Measurements from ENCODE around the gene SYT6.
A peak's percentile ranks its signal among the peaks of the same experiment; 100 is the strongest.

Gene SYT6, protein sequence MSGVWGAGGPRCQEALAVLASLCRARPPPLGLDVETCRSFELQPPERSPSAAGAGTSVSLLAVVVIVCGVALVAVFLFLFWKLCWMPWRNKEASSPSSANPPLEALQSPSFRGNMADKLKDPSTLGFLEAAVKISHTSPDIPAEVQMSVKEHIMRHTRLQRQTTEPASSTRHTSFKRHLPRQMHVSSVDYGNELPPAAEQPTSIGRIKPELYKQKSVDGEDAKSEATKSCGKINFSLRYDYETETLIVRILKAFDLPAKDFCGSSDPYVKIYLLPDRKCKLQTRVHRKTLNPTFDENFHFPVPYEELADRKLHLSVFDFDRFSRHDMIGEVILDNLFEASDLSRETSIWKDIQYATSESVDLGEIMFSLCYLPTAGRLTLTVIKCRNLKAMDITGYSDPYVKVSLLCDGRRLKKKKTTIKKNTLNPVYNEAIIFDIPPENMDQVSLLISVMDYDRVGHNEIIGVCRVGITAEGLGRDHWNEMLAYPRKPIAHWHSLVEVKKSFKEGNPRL

DNA sequence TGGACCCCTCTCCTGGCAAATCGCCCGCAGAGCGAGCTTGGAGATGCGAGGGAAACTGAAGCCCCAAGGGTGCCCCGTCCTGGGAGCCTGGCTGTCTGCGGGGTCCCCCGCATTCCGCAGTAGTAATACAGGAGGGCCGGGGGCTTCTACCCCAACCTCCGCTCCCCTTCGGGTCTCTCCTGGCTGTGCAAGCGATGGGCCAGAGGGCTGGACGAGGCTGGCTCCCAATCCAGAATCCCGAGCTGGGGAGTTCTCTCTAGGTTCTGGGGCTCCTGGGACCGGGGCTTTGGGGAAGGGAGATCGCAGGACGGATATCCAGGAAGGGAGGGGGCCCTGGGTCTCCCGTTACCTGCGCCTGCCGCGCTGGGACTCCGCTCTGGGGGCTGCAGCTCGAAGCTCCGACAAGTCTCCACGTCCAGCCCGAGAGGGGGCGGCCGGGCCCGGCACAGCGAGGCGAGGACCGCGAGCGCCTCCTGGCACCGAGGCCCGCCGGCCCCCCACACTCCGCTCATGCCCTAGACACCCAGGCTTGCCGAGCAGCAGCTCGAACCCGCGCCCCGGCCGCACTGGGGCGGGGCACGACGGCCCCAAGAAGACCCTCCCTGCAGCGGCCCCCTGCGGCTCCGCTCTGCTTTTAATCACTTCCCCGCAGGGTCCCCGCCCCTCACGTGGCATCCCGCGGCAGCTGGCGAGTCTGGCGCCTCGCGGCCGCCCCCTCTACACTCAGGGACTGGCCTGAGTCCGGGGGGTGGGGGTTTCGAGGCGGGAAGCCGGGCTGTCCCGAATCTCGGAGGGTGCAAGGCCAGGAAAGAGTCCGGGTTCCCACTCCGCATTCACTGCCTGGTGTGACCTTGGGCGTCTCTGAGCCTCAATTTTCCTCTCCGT lies at the start of gene SYT6:
Gene SYT6 (minus strand): TSS at position 609 of the 885 bp plus-strand sequence. CDS start 97 bp downstream, at position 512.
- no peak for DNase-seq

GRCh38 chr1:114201486-114201885 lies 47.8 kb upstream of the SYT6 start:
- DNase-seq = no peak

DNA sequence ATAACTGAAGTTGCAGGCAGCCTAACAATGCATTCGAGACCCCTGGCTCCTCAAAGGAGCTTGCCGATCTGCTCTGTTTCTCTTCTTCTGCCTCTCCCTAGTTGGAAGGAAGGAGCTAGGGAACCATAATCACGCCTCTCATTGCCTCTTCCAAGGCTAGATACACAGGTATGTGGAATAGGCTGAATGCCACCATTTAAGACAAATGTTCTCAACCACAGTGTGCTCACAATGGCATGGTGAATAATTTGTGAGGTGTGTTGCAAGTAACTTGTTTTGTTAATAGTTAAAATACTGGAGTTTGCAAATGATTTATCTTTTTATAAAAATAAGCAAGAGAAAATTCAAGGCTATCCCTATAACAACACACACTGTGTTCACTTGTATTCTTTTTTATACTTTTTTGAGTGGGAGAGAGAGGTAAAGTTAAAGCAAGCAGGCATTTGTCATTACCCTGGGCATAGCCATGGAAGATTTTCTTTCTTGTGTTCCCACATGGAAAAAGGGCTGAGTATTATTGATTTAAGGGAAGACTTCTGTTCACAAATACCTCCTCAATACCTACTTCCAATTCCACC lies 45.4 kb upstream of the SYT6 start:
- no peak for DNase-seq

DNA sequence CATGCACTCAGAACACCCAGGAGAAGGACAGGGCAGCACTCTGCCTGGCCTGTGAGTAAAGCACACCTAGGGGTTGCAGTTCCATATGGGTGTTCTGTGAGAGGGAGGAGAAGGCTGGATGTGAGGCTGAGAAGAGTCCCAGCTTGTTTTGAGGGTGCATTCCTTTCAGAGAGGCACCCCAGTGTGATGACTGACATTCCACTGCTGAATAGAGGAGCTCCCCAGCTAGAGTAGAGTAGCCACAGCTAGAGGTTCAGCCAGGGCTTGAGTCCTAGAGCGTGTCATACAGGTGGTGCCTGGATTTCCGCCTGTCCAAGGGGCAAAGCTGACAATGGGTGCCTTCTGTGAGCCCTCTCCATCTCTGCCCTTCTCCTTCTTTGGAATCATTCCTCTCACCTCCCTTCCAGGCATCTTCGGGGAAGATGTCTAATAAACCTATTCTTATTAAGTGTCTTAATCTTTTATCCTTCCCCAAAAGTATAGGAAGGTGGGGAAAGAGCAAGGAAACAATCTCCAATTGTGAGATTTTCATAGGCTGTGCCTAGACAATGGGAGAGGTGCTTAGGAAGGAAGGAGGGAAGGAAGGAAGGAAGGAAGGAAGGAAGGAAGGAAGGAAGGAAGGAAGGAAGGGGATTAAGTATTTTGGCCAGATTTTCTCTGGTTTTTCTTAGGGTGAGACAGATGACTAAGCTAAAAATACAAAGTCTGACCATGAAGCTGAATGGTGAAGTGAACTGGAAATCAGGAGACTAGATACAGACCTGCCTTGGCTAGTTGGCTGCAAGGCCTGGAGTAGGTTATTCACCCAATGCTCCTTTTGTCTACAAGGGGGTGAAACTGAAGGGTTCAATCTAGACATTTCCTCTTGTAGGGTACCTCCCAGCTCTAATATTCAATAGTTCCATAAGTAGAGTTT lies 43.6 kb upstream of the SYT6 start:
- DNase-seq = no peak

DNA sequence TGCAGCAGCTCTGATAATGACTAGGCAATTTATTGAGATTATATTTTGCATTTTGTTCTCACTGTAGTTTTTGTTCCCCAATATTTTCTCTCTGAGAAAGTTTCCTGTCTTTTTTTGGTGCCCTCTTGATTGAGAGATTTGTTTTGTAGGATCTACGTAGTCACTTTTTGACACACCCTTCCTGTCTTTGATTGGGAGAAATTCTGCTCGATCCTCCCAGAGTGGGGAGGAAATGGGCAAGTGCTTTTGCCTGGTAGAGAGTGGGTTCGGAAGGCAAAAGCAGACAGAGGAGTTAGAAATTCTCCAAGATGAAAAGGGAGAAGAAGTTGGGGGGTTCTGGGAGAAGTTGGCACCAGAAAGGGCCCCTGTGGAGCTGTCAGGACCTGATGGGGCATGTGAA lies 42.1 kb upstream of the SYT6 start:
- DNase-seq = no peak

- DNase-seq = no peak
Observed at GRCh38 chr1:114192328-114192727, 38.7 kb upstream of the SYT6 start.

- no peak for DNase-seq
Observed at GRCh38 chr1:114189398-114189797, 35.7 kb upstream of the SYT6 start.

- no peak for DNase-seq
Observed at GRCh38 chr1:114181356-114181755, 27.7 kb upstream of the SYT6 start.

DNA sequence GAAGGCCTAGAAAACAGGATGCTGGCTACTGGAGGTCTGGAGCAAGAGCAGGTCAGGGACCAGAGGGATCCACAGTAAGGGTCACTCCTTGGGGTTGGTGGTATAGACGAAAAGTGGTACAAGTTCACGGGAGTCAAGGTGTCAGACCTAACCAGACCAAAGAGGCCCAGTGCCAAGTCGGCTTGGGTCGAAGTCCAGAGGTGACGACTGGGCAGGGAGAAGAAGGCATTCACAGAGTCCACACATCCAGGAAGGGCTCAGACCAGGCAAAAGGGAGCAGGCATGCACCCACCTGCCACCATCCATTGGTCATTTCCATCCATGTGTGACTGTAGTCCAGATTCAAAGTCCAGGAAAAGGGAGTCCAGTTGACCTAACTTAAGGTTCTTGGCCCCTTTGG lies 27.1 kb upstream of the SYT6 start:
- no peak for DNase-seq

DNA sequence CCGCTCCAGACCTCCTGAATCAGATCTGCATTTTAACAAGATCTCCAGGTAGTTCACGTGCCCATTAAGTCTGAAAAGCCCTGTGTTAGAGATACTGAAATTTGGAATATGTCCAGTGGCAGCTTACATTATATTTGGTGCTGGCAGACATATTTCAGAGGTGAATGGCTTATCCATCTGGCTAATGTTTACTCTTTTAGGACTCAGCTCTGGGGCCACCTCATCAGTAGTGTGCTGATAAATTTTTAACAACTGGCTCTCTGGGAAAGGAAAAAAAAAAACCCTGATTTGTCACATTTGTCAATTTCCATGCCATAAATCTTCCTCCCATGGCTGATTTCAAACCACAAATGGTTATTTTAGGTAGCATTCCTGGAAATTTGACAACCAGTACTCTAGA lies 25.3 kb upstream of the SYT6 start:
- no peak for DNase-seq

GRCh38 chr1:114177282-114177681 lies 23.6 kb upstream of the SYT6 start:
- DNase-seq = no peak

- DNase-seq = no peak
Observed at GRCh38 chr1:114176366-114176765, 22.7 kb upstream of the SYT6 start.

- no peak for DNase-seq
Observed at GRCh38 chr1:114173680-114174079, 20.0 kb upstream of the SYT6 start.

GRCh38 chr1:114169509-114169908 lies 15.8 kb upstream of the SYT6 start:
- DNase-seq = no peak

DNA sequence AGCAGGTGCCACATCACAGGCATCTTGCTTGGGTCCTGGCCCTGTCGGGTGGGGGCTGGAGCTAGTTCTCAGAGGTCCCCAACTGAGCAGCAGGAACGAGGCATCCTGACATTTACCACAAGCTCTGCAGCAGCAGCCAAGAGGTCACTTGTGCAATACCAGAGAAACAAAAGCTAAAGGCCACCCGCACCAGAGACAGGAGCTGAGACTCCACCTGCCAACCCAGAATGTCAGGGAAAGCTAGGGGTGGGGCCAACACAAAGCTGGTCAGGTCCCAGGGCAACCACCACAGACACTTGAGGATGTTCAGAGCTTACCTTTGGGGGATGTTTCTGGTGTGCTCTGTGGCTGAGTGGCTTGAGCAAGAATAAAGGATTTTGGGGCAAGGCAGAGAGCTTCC lies 13.6 kb upstream of the SYT6 start:
- no peak for DNase-seq

GRCh38 chr1:114164840-114165543 lies 11.3 kb upstream of the SYT6 start:
- no peak for DNase-seq

GRCh38 chr1:114159941-114160340 lies 6.3 kb upstream of the SYT6 start:
- no peak for DNase-seq

- no peak for DNase-seq
Observed at GRCh38 chr1:114157275-114157660, 3.6 kb upstream of the SYT6 start.

DNA sequence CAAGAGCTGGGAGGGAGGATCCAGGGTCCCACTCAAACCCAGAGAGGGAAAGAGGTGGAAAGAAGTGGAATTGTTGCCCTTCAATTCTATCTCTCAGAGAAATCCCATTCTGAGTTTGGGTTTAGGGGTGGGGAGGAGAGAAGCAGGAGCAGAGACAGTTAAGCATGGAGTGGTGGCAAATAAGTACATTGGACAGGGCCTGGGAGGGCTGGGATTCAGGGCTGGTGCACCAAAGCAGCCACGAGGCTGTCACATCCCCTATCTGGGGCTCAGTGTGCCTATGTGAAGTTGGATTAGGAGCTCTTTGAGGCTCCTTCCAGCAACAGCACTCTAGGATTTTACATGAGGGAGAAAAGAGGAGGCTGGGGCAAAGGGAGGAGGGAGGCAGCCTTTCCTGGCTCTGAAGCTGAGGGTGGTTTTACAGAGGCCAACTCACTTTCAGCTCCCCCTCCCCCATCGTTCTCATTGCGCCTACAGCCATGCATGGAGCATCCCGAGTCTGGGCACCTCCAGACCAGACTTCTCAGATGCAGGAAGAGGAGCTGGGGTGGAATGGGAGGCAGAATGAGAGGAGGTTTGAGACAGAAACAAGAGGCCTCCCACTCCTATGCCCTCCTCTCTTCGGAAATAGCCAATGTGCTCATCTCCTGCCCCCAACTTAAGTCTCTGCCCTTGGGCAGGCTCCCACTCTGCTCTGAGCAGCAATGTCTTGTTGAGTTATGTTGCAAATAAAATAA lies 3.0 kb upstream of the SYT6 start:
- no peak for DNase-seq

- DNase-seq = no peak
Observed at GRCh38 chr1:114155706-114156105, 2.0 kb upstream of the SYT6 start.

GRCh38 chr1:114154963-114155322 lies 1.3 kb upstream of the SYT6 start:
- DNase-seq = peak; percentile 5

All from CD4-positive, alpha-beta T cell treated with Interferon gamma for 1 hour (primary cell).